ENCODE measurements around the gene SH3GL2.

The SH3GL2 gene

GRCh38 chr9:17578911-17579793 lies at the start of gene SH3GL2:
Gene SH3GL2 (plus strand): TSS chr9:17579066.
- peak; percentile 51 for DNase-seq

DNA sequence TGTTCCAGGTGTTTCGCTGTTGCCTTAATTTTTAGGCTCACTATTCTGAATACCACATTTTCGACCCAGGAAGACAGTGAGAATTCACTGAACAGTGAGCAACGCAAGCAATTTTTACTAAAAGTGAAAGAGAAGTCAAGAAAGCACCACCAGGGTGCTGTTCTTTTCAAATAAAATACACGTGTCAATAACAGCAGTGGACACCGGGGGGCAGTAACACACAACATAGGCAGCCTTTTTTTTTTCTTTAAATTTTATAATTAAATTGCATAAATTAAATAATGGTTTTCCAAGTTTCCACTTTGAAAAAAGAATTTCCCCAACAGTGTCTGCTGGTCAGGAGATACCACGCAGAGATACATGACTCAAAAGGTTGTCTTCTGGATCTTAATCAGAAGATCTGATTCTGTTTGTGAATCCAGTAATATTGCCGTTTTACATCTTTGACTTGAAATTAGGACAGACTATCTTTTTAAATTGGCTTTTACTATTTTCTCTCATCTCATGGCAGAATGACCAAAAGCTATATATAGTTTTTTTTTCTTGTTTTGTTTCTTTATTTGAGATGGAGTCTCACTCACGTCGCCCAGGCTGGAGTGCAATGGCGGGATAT lies 47.1 kb upstream of the SH3GL2 start:
- peak; percentile 53 for DNase-seq

DNA sequence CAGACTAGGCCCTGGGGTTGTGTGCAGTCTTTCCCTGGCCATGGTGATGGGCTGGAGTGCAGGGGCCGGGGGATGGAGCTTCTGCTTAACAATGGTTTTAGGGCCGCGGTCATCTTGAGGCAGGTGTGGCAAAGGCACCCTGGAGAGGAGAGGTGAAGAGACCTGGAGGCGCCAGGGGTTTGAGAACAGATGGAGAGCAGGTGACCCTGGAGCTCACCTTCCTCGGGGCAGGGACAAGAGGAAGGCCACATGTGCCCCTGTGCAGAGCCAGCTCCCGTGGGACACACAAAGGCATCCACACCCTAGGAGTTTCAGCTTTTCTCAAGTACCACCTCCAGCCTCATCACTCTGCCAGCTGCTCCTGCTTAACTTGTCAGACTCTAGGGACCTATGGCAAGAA lies 46.4 kb upstream of the SH3GL2 start:
- no peak for DNase-seq

GRCh38 chr9:17535176-17535575 lies 43.7 kb upstream of the SH3GL2 start:
- no peak for DNase-seq

DNA sequence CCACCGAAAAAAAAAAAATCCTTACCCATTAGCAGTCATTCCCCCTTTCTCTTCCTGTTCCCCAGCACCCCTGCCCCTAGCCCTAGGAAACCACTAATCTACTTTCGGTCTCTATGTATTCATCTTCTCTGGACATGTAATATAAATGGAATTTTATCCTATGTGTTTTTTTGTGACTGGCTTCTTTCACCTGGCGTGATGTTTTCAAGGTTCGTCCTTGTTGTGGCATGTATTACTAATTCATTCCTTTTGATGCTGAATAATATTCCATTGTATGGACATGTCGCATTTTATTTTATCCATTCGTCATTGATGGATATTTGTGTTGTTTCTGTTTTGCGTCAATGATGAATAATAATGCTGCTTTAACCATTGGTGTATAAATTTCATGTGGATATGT lies 42.8 kb upstream of the SH3GL2 start:
- DNase-seq: no peak

DNA sequence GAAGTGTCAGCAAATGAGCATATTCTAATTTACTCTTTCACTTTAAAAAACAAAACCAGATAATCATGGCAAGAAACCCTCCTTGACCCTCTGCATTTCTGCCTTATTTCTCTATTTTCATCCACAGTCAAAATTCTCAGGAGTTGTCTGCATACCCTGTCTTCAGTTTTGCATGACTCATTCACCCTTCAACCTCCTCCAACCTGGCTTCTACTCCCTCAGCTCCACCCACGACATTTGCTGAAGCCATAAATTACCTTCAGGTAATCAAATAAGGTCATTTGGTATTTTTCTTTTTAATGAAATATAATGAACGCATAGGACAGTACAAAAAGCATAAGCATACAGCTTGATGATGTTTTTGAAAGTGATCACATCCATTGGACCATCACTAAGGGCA lies 27.8 kb upstream of the SH3GL2 start:
- no peak for DNase-seq

DNA sequence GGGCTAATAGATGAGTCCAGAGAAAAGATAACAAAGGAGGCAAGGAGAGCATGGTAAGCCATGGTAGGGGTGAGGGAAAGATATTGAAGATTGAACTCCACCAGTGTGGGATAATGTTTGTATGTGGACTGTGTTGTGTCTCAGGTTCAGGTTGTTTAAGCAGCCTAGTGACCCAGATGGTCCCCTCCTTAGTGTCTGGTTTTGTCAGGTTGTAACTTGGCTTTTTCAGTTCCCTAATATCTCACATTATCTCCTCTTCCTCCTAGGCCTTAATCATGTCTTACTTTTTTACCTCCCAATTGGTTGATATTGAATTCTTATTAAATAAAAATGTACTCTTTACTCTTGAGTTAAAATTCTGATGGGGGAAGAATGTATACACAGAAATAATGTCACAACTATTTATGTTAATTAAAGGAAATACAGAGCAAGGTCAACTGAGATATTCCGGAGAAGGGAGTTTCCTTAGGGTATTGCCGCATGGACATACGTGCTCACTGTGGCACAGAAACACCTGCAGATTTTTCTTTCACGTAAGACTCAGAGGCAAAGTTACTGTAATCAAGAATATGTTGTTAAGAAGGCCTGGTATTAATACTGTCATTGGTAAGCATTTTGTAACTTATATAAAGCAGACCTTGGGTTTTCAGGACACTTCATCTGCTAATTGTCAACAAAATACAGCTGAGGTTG lies 23.4 kb upstream of the SH3GL2 start:
- DNase-seq: no peak

- no peak for DNase-seq
These were observed 22.6 kb upstream of the SH3GL2 start for GRCh38 chr9:17556255-17556654.

GRCh38 chr9:17556935-17557334 lies 21.9 kb upstream of the SH3GL2 start:
- no peak for DNase-seq

DNA sequence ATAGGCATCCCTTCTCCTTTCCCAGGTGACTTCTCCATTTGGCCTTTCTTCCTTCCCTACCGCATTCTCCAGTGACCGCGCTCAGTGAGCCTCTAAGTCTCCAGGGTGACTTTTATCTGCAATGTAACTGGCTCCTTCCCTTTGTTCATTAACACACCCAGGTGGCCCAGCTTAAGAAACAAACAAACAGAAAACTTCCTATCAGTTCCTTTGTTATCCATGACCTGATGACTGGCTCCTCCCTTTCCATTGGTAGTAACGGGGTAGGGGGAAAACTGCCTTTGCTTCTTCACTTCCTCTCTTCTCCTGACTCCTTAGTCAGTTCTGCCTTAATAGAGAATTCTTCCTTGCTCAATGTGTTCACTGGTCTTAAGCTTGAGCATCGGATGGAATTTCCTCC lies 7.0 kb upstream of the SH3GL2 start:
- DNase-seq: no peak

DNA sequence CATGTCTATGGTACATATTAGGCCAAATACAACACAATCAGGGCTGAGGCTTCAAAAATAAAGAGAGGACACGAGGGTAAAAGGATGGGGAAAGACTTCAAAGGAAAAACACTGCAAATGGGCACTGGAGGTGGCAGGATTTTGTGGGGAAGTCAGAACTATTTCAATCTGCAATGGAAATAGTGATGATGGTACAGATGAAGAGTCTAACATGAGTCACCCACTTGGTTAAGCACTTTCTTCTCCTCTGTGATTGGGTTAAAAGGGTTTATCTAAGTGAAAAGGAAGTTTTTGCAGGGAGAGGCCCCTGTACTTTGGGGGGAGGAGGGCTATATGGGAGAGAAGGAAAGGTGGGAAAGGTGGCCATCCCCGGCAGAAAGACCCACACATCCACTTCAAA lies 4.5 kb upstream of the SH3GL2 start:
- no peak for DNase-seq

DNA sequence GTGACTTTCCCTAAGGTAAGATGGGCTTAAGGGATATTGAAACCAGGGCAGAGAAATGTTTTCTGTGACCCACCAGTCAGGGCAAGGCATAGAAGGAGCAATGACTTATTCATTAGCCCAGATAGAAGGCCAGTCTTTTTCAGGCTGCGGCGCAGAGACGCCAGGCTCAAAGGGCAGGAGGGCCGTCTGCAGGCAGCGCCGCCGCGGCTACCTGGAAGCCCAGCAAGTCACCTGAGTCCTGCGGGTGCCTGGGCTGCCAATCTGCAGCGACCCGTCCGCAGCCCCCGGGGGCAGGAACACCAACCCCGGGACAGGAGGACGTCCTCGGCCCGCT lies 322 bp upstream of the SH3GL2 start:
- no peak for DNase-seq

DNA sequence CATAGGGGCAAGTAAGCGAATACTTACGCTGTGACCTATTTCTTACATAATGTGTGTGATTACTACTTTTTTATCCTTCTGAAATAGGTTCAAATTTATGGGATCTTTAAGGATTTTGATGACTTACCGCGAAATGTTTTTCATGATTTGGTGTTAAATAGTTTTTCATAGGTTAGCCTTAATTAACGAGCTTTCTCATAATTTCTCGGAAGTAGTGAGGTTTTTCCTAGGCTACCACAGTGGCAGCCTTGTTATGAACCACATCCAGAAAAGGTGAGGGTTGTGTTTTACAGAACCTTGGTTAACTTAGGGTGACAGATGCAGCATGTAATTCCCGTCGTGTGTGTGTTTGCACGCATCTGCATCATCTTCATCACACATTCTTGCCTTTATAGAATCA lies 1.3 kb downstream of the SH3GL2 start:
- no peak for DNase-seq

DNA sequence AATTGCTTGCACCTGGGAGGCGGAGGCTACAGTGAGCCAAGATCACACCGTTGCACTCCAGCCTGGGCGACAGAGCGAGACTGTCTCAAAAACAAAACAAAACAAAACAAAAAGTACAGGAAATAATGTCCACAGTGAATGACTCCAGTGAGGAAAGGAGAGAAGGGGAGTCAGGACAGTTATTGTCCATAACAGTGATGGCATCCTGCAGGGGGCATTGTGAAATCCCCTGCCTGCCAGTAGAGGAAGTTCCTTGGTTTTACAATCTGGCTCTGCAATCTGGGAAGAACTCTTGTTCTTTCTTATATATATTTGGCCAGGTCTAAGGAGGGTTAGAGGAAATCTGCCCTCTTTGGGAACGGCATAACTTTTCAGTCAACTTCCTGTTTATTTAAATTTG lies 8.2 kb downstream of the SH3GL2 start:
- no peak for DNase-seq

GRCh38 chr9:17588395-17588794 lies 9.5 kb downstream of the SH3GL2 start:
- DNase-seq: no peak

- no peak for DNase-seq
These were observed 10.1 kb downstream of the SH3GL2 start for GRCh38 chr9:17588941-17589340.

- DNase-seq: no peak
These were observed 10.9 kb downstream of the SH3GL2 start for GRCh38 chr9:17589771-17590170.

- no peak for DNase-seq
These were observed 16.1 kb downstream of the SH3GL2 start for GRCh38 chr9:17594961-17595360.

DNA sequence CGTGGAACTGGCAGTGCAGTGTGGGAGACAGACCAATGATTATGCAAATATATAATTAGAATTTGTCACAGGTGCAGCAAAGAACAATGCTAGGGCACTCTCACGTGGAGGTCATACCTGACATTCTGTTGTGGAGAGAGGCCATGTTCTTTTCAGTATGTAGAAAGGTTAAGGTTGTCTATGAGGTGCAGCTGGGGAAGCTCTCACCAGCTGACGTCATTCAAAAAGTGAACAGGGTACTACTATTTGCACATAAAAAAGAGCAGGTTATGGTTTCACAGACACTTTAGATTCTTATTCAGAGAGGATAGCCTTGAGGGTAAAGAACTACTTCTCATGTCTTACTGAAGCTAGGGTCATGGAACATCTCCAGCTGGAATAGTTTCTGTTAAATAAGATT lies 19.1 kb downstream of the SH3GL2 start:
- DNase-seq: no peak

GRCh38 chr9:17600962-17601593 lies 22.2 kb downstream of the SH3GL2 start:
- DNase-seq: peak; percentile 30

GRCh38 chr9:17604556-17604955 lies 25.7 kb downstream of the SH3GL2 start:
- DNase-seq: no peak

DNA sequence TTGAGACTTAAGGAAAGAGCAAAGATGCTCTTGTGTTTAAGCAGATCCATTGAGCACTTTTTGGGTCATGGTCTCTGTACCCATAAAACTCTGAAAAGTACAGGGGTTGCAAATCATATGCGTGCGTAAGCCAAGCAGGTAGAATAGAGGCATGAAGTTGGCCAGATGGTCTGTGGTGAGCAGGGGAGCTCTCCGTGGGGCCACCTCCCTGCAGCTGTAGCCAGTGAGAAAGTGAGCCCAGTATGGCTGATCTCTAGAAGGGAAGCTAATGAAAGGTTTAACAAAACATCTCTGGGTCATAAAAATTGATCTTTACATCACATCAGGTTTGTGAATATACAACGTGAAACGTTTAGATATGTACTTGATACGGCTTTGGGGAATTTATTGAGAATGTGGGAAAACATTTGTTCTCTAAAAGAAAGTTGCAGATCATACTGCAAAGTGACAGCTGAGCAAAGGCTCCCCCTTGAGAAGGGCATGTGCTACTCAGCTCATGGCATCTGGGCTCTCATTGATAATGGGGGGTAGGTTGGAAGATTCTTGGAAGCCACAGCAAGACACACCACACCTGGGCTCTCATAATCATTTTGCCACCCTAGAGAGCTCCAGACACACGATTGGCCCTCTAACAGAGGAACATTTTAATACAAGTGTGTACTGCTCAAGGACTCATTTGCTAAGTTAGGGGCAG lies 30.6 kb downstream of the SH3GL2 start:
- DNase-seq: no peak

DNA sequence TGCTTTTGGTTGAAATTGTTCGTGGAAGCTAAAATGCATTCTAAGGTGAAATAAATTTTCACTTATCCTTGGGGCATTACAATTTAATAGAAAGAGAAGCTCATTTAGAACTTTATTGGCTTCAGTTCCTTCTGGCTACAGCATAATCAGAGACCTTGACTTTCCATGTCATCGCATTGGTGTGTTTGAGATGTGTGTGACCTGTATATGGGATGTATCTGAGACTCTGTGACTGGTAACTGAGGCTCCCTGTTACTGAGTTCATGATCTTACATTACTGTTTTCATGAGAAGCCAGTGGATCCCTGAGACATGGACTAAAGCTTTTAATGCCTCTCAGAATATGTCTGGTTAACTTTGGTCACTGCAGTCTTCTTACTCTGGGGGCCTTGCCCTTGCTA lies 32.5 kb downstream of the SH3GL2 start:
- DNase-seq: no peak

All from EL (cell line).